WTC11 (cell line): ENCODE results near the gene TMPRSS12.

Source experiments
- ATF6 ChIP-seq: sonication (generic); formaldehyde crosslinking; IDR thresholded peaks from 2 replicates; pipeline ENCODE4 v1.8.1; 2023; ENCODE audit warnings: mild to moderate bottlenecking, missing genetic modification reagents
- CTCF ChIP-seq: fragments of 200-600 bp; IDR thresholded peaks from 2 replicates; pipeline ENCODE4 v1.8.0; 2022; ENCODE audit warnings: antibody characterized with exemption
- SP1 ChIP-seq: sonication (generic); formaldehyde crosslinking; conservative IDR thresholded peaks from 2 replicates; pipeline ENCODE4 v1.8.1; 2022; ENCODE audit warnings: missing genetic modification reagents
- TEAD4 ChIP-seq: sonication (generic); formaldehyde crosslinking; IDR thresholded peaks from 2 replicates; pipeline ENCODE4 v1.8.0; 2022; ENCODE audit warnings: mild to moderate bottlenecking, missing genetic modification reagents
- TF ChIP-seq, protein P1 (sequence below): sonication (generic); formaldehyde crosslinking; IDR thresholded peaks from 2 replicates; pipeline ENCODE4 v1.8.0; 2022; ENCODE audit warnings: mild to moderate bottlenecking, missing genetic modification reagents
- TF ChIP-seq, protein P2 (sequence below): sonication (generic); formaldehyde crosslinking; IDR thresholded peaks from 2 replicates; pipeline ENCODE4 v1.8.1; 2023; ENCODE audit warnings: mild to moderate bottlenecking, missing genetic modification reagents, moderate library complexity

DNA sequence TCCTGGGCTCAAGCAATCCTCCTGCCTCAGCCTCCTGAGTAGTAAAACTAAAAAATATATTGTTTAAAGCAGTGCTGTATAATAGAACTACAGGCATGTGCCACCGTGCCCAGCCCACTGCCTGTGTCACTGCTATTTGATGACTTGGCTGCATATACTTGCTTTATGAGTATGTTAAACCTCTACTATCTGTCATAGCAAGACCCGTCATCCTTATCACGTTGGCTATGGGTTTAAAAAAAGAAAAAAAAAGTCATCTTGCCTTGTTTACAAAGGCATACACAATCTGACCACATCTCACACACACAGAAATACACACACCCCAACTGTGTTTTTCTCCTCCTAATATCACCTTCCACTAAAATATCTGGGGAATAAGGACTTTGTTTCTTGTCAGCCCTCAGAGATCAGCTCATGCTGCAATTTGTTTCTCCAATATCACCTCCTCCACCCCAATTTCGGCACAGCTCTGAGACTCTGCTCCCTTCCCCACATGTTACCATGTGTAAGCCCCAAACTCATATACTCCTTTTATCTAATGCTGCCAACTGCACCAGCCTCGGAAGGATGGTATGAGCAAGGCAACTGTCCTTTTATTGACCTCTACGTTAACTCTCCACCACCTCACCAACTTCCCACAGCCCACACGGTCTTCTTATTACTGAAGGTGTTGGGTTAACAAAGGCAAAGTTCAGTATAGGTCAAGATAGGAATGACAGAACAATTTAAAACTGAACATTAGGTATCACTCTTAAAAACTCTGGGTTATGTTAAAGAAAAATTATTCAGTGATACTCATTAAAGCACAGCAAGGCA lies 802 bp upstream of the TMPRSS12 start:
- TF ChIP-seq ATF6 (CRISPR knock-in tag) (no peak), CTCF (no peak), SP1 (CRISPR knock-in tag) (no peak), TEAD4 (no peak)
- TF ChIP-seq, protein P1, sequence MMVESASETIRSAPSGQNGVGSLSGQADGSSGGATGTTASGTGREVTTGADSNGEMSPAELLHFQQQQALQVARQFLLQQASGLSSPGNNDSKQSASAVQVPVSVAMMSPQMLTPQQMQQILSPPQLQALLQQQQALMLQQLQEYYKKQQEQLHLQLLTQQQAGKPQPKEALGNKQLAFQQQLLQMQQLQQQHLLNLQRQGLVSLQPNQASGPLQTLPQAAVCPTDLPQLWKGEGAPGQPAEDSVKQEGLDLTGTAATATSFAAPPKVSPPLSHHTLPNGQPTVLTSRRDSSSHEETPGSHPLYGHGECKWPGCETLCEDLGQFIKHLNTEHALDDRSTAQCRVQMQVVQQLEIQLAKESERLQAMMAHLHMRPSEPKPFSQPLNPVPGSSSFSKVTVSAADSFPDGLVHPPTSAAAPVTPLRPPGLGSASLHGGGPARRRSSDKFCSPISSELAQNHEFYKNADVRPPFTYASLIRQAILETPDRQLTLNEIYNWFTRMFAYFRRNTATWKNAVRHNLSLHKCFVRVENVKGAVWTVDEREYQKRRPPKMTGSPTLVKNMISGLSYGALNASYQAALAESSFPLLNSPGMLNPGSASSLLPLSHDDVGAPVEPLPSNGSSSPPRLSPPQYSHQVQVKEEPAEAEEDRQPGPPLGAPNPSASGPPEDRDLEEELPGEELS (CRISPR knock-in tag): no peak
- TF ChIP-seq, protein P2, sequence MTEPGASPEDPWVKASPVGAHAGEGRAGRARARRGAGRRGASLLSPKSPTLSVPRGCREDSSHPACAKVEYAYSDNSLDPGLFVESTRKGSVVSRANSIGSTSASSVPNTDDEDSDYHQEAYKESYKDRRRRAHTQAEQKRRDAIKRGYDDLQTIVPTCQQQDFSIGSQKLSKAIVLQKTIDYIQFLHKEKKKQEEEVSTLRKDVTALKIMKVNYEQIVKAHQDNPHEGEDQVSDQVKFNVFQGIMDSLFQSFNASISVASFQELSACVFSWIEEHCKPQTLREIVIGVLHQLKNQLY (CRISPR knock-in tag): no peak
